GM12875 (cell line): Measurements from ENCODE around the gene TRPC6.

Experiments used
- H3K4me3 ChIP-seq: one replicate; pipeline ENCODE4 v1.5.1; 2011; ENCODE audit warnings: low read depth, low read length, control low read depth
- TF ChIP-seq, protein P1 (sequence below): IDR thresholded peaks from 2 replicates; pipeline ENCODE4 v1.5.1; 2011; ENCODE audit warnings: low read depth, mild to moderate bottlenecking, control low read depth, inconsistent platforms, low read length, moderate library complexity, borderline replicate concordance; ENCODE audit not compliant: insufficient read depth

The TRPC6 gene

DNA sequence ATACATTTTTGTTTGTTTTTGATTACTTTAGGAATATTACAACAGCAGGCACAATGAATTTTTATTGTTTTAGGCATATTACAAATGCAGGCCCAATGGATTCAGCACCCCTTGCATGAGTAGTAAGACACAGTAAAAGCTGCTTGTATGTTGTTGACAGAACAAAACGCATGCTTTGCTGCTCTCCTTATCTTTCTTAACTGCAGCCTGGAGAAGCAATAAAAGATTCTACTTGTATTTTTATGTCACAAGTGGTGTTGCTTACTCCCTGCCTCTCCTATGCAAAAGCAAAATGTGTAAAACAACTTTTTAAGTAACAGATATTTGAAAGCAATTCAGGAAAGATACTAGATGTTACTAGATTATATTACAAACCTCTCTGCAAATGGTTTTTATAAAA, 73.9 kb downstream of the TRPC6 start:
- no peak overlapping the region for H3K4me3 ChIP-seq
- TF ChIP-seq, protein P1, sequence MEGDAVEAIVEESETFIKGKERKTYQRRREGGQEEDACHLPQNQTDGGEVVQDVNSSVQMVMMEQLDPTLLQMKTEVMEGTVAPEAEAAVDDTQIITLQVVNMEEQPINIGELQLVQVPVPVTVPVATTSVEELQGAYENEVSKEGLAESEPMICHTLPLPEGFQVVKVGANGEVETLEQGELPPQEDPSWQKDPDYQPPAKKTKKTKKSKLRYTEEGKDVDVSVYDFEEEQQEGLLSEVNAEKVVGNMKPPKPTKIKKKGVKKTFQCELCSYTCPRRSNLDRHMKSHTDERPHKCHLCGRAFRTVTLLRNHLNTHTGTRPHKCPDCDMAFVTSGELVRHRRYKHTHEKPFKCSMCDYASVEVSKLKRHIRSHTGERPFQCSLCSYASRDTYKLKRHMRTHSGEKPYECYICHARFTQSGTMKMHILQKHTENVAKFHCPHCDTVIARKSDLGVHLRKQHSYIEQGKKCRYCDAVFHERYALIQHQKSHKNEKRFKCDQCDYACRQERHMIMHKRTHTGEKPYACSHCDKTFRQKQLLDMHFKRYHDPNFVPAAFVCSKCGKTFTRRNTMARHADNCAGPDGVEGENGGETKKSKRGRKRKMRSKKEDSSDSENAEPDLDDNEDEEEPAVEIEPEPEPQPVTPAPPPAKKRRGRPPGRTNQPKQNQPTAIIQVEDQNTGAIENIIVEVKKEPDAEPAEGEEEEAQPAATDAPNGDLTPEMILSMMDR: no peak

DNA sequence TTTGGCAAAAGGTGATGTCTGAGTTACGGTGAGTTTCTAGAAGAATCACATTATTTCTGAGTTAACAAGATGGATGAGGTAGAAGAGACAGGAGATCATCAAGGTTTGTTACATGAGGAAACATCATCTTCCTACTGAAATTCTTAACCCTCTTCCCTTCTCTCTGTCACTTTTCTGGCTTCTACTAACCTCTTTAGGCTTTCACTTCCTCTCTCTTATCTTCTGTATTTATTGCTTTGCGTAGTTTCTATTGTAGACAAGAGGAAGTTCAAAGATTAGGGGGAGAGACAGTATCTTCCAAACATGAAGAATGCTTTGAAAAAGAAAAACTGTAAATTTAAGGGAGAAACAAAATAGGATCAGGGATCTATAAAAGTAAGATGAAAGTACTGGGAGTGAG, 75.4 kb downstream of the TRPC6 start:
- no peak overlapping the region for H3K4me3 ChIP-seq
- TF ChIP-seq, protein P1: no peak

DNA sequence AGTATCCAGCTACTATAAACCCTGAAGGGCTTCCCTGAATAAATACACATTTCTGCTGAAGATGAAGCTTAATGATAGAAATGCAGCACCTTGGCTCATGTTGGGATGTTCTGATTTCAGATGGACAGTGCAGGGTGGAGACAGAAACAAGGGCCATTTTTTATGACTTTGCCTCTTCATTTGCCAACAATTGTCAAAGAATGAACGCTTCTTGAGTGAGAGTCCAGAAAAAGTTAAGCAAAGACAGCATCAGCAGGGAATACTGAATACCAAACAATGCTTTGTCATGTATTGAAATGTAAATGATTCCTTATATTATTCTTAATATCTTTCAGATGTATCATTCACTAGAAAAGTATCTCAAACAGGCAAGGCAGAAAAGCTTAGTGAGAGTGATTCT, 84.9 kb downstream of the TRPC6 start:
- TF ChIP-seq, protein P1: no peak
- no peak overlapping the region for H3K4me3 ChIP-seq

DNA sequence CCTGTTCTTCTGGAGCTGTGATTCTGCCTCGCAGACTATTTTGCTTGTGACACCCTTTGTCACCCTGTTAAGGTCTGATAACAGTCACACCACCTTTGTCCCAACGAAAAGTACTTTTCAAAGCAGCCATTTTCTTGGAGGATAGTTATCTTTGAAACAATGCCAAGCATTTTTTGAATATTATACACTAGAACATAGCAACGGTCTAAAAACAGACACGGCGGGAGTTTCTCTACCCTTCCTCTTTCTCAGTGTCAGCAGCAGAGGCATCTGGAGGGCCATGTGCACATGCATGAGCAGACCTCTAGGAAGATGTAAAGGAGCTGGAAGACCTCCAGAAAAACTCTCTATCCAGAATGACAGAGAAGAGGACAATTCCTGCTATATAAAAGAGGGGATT, 86.5 kb downstream of the TRPC6 start:
- no peak overlapping the region for H3K4me3 ChIP-seq
- TF ChIP-seq, protein P1: no peak

DNA sequence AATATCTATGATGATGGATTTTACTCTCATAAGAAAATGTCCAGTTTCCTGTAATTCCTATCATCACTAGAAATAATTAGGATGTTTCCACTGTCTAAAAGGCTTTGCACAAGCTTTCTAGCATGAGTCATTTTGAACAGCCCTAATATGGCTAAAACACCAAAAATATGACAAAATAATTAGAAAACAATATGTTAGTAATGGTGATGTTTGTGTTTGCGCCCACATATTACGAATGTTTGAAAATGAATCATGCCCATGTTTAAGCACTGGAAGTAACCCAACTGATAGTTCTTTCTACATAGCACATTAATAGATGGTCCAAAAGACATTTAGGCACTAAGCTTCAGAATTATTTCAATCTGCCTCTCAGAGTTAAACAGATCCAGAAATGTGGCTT, 96.0 kb downstream of the TRPC6 start:
- TF ChIP-seq, protein P1: no peak
- H3K4me3 ChIP-seq: no peak overlapping the region

DNA sequence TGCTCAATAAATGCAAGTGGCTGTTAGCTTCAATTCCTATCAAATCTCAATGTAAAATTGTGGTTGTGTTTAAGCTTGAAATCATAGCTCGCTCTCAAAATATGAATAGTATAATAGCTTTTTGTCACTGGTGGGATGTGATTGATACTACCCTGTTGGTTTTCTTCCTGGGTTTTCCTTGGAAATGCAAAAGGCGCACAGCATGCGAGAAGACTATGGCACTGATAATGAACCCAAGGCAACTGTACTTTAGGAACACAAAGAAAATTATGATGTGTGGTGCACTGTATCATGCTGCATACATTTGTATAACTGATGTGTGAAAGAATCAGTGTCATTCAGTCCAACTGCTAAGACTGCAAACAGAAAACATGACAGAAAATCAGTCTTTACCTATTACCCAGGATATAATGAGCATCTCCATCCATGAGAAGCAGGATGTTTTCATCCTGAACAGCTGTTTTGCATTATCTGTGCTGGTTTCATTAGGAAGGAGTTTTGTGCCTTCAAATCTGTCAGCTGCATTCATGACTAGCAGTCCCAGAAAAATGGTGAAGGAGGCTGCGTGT, 101.2 kb downstream of the TRPC6 start:
- no peak overlapping the region for H3K4me3 ChIP-seq
- TF ChIP-seq, protein P1: no peak

DNA sequence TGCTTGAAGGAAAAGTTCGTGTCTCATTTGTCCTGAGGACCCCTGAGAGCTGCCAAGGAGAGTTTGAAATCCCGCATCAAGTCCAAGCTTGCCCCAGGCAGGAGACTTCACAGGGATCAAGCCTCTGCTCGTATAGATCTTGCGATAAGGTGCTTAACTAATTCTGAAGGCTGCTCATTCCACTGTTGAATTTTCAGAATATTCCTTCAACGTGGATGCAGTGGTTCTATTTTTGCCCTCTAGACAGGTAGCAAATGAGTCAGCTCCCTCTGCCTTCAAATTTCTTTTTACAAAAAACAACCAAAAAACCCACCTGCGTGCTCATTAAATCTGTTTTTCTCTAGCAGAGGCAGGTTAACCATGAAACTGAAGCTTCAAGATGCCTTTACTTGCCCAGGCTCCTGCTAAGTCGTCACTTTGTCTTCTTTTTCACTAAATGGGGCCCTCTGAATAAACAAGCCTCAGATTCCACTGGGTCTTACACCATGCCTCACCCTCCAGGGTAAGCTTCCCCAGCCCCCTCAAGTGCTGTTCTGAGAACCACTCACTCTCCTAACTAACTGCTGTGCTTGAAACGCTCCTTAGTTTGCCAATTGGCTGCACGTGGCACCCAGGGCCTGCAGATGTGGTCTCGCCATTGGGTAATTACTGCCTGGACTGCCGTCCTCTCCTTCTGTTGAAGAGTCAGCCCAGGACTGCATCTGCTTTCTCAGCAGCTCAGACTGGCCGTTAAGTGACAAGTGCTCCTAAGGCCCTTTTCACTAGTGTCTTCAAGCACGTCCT, 105.0 kb downstream of the TRPC6 start:
- H3K4me3 ChIP-seq: no peak overlapping the region
- TF ChIP-seq, protein P1: no peak
